ENCODE measurements around the gene BMS1.

GRCh38 chr10:42734536-42734935 lies 48.1 kb upstream of the BMS1 start:
- no peak for TF ChIP-seq YY1 (IDR thresholded peaks at IDR 0.05; ENCODE audit: low read depth, low read length)
- TF ChIP-seq POLR2A (IDR thresholded peaks at IDR 0.05; ENCODE audit: control extremely low read depth in 1 of 2, low read depth in 2 of 2, low read length in 2 of 2), result no peak
- TF ChIP-seq CTCF (IDR thresholded peaks at IDR 0.05; ENCODE audit: control extremely low read depth in 1 of 3, insufficient read depth in 1 of 3, low read depth in 1 of 3, low read length in 3 of 3), result no peak
- TF ChIP-seq RAD21 (IDR thresholded peaks at IDR 0.05 in 1 of 2, conservative IDR thresholded peaks at IDR 0.05 in 1 of 2; ENCODE audit: low read depth in 2 of 2, low read length in 2 of 2), result no peak
- no peak for TF ChIP-seq RBBP5 (IDR thresholded peaks at IDR 0.05; ENCODE audit: borderline replicate concordance, low read depth, low read length)
- no peak for TF ChIP-seq POLR2AphosphoS5 (IDR thresholded peaks at IDR 0.05; ENCODE audit: low read depth, low read length)
- no peak for TF ChIP-seq EZH2 (IDR thresholded peaks at IDR 0.05; ENCODE audit: low read depth, low read length, severe bottlenecking)
- no peak for TF ChIP-seq USF2 (IDR thresholded peaks at IDR 0.05; ENCODE audit: low read length)
- TF ChIP-seq BACH1 (IDR thresholded peaks at IDR 0.05; ENCODE audit: low read length), result no peak
- no peak for TF ChIP-seq TEAD4 (IDR thresholded peaks at IDR 0.05; ENCODE audit: low read depth, low read length)
